NCI-H2029 (cell line): ENCODE results near the gene DDX51.

Experiments used
- DNase-seq: peaks from one replicate; lab custom pipeline; 2025; lab: John Stamatoyannopoulos, UW

Gene DDX51

GRCh38 chr12:132179431-132180362, 35.6 kb upstream of the DDX51 start:
- no peak for DNase-seq

GRCh38 chr12:132178801-132179401, 34.8 kb upstream of the DDX51 start:
- peak; percentile 81 for DNase-seq

DNA sequence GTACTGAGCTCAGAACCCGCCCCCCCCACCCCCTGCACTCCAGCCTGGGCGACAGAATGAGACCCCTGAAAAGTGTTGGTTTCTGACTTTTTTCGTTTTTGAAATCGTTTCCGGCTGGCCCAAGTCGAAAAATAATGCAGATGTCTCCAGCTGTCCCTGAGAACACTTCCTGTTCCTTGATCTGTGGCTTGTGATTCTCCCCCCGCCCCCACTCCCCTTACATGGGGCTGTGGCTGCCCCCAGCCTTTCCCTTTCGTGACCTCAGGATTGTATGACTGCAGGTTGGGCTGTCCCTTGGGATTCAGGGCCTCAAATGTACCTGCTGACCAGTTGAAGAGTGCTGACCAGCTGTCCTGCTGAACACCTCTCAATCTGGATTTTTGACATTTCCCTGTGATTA, 34.2 kb upstream of the DDX51 start:
- DNase-seq: no peak

- DNase-seq: no peak
Measured at GRCh38 chr12:132176920-132177551, 32.9 kb upstream of the DDX51 start.

- no peak for DNase-seq
Measured at GRCh38 chr12:132176385-132176919, 32.3 kb upstream of the DDX51 start.

GRCh38 chr12:132175496-132176384, 31.6 kb upstream of the DDX51 start:
- DNase-seq: no peak

DNA sequence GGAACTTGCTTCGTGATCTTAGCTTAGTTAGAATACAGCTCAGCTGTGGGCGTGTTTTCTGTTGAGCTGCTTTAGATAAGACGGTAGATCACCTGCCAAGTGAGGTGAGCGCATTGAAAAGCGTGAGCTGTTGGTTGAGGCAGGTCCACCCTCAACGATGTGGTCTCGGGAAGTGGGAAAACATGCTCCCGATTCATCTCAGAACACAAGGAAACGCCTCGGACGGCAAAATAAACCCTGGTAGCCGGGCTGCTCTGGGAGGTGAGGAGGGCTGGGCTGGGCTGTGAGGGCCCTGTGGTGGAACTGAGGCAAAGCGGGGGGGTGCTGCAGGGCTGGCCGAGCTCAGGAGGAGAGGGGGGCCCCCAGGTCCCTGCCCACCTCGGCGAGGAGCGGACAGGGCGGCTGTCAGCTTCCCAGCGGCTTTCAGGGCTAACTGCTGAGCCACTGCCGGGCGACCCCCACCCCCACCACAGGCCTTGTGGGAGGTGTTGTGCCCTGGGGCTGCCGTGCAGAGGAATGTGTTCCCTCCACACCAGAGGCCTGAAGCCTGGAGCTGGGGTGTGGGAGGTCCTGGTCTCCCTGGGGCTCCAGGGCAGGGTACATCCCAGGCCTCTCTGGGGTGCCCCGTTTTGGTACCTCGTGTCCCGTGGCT, 30.8 kb upstream of the DDX51 start:
- DNase-seq: no peak

GRCh38 chr12:132174015-132174838, 30.1 kb upstream of the DDX51 start:
- DNase-seq: no peak

DNA sequence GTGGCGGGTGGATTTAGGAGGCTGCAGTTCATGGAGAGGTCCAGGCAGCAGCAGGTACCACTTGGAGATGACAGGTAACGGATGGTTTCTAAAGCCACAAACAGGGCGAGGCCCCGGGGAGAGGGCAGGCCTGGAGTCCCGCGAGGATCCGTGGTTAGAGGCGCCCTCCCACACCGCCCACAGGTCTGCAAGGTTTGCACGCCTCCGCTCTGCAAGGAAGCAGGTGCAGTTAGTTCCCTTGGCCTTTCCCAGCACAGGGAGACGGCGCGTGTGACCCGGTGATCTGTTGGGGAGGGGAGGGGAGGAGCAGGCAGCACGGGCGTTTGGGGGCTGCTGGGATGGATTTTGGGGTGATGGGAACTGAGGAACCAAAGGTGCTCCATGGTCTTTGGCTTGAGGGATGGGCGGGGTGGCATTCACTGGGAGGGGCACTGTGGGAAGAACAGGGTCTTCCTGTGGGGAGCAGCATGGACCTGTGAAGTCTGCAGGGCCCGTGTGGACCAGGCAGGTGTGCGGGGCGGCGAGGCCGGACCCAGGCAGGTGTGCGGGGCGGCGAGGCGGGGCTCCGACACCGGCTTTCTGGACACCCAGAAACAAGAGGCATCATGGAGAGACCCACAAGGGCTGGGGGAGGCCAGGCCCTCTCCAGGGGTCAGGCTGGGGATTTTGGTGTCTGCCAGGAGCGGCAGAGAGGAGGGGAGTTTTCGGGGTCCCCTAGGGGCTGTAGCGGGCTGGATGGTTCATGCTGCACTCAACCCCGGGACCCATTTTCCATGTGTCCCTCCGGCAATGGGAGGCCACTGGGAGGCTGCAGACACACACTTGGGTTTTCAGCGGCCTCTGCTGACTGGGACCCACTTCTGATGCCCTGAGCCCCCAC, 29.3 kb upstream of the DDX51 start:
- DNase-seq: no peak

GRCh38 chr12:132172619-132173018, 28.5 kb upstream of the DDX51 start:
- no peak for DNase-seq

DNA sequence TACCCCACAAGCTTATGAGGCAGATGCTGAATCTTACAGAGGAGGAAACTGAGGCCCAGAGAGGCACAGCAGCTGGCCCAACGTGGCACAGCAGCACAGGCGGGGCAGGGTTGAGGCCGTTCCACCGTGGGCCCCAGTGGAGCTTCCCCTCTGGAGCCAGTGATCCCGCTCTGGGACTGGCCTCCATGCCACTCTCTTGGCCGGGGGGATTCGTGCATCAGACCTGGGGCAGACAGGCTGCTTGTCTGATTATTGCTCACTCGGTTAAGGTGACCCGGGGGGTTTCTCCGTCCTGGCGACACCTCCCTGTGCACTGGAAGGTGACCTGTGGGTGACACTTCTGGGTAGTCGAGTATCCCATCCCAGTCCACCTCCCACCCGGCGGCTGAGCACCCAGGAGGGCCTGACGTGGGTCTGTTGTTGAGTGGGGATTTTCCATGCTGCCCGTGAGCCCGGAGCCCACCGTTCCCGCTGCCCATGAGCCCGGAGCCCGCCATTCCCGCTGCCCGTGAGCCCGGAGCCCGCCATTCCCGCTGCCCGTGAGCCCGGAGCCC, 27.9 kb upstream of the DDX51 start:
- no peak for DNase-seq

- no peak for DNase-seq
Measured at GRCh38 chr12:132171293-132171967, 27.3 kb upstream of the DDX51 start.

DNA sequence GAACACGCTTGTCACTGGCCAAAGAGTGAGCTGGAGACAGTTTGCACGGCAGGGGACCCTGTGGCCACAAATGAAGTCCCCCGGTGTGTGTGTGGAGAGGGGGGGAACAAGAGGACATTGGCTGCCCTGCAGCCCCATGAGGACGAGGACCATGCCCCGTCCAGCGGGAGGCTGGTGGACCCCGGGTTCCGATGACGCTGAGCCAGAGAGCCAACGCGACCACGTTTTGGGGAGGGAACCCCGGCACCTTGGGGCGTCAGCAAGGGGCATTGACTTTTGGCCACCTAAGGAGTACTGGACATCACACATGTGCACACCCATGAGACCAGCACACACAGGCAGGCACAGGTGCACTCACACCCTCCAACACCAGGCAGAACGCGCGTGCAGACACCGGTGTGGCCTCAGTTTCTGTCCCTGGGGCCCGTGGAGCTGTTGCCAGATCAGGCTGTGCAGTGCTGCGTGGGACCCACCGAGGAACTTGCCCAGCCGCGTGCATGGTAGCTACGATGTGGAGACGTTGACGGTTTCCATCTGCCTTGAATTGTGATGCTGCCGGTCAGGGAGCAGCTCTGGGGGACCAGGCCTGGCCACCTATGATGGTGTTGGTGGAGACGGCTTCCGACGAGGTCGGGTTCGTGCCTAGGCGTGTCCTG, 26.6 kb upstream of the DDX51 start:
- DNase-seq: no peak

- DNase-seq: peak; percentile 75
Measured at GRCh38 chr12:132170094-132170636, 26.0 kb upstream of the DDX51 start.

- peak; percentile 40 for DNase-seq
Measured at GRCh38 chr12:132169376-132169775, 25.3 kb upstream of the DDX51 start.

- no peak for DNase-seq
Measured at GRCh38 chr12:132168311-132169031, 24.4 kb upstream of the DDX51 start.
